Measurements from ENCODE around the gene MST1R.

Gene MST1R

DNA sequence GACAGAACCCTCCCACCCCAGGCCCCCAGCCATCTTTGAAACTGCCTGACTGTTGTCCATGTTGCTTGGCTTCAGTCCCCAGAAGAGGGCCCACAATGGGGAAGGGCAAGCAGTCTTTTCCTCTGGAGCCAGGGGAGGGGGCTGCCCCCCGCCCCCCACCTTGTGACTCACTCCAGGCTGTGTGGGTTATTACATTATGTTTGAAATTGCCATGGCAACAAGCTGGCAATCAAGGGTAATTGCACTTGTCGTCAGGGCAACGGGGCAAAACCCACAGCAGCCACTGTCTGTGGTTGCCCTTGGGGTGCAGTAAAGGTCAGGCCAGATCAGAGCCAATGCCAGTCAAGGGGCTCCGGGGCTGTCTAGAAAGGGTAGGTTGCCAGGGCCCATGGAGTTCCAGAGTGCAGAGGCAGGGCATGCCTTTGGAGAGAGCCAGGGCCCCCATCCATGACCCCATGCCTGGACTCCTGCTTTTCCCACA is 30.8 kb downstream of the MST1R start:
- no peak for DNase-seq

DNA sequence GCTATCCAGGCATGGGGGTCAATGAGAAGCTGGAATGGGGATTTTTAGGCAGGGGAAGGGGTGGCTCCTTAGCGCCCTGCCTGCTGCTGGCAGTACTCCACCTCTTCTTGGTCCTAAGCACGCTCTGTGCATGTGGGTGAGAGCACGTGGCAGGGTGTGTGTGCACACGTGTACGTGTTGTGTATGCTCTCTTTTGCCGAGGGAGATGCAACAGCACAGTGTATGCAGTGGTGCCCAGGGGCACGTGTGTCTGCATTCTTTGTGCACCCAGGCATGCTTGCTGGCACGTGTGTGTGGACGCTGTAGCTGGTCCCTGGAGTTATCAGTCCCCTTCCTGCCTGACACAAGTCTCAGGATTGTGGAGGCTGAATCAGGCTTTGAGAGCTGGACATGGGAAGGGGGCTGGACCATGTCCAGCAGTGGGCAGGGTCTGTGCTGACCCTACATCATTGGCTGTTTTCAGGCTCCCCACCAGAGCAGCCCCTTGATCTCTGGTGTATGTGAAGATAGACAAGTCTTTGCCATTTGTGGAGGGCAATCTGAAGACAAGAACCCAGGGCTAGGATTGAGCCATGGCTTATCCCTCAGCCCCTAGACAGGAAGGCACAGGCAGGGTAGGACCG is 32.0 kb downstream of the MST1R start:
- no peak for DNase-seq

DNA sequence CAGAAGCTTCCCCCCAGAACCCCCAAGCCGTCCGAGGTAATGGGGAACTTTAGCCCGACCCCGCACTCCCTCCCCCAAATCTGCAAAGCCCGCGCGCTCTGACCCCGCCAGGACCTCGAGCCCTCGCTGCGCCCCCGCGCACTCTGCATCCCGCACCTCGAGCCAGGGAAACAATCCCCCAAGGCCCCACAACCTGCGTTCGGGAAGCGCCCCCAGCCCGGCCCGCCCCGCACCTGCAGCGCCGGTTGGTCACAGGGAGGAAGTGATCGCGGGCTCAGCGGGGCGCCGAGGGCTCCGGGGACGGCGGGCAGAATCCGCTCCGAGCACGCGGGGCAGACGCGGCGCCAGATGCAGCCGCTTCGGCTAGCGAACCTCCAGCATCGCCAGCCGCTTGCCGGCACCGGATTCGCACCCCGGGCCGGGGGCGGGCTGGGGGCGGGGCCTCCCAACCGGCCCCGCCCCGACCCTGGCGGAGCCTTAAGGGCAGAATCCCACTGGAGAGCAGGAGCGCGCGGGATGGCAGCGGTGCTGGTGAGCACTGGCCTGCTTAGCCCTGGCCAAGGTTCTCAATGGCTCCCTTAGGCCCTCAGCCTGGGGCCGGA is 34.0 kb downstream of the MST1R start, which contains the start of gene CAMKV:
Gene CAMKV (minus strand): TSS at position 382 of the 602 bp plus-strand sequence. CDS start 7,518 bp downstream, outside the sequence.
- peak; percentile 70 for DNase-seq

DNA sequence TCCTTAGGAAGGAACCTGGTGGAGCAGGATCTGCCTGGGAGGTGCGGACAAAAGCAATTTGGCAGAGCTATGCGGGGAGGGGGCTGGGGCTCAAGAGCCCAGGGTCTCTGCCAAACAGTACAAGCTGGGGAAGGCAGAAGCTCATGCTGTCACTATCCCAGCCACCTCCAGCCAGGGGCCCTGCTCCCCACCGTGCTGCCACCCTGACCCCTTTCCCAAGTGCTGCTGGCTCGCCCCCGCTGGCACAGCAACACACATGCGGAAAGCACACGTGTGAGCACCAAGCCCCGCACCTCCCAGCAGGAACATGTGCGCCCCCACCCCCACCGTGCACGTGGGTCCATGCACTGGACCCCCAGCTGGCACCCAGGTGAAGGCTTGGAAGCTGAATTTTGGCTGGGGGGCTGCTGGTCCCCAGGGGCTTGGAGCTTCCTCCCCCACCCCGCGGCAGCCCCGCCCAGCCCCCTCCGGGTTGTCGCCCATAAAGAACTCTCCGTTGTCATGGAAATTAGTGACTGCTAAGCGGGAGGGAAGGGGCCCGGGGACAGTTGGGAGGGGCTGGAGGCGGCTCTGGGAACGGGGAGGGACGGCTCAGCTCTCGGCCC is 34.7 kb downstream of the MST1R start:
- no peak for DNase-seq

GRCh38 chr3:49867871-49868321 is 35.8 kb downstream of the MST1R start:
- no peak for DNase-seq

- no peak for DNase-seq
Observed at GRCh38 chr3:49867400-49867799, 36.3 kb downstream of the MST1R start.

GRCh38 chr3:49865198-49865784 is 38.4 kb downstream of the MST1R start:
- DNase-seq: no peak

- no peak for DNase-seq
Observed at GRCh38 chr3:49864505-49864904, 39.2 kb downstream of the MST1R start.

GRCh38 chr3:49859576-49860305 is 43.9 kb downstream of the MST1R start:
- no peak for DNase-seq

GRCh38 chr3:49856181-49857005 is 47.3 kb downstream of the MST1R start, which contains the start of gene TRAIP:
TSS of gene TRAIP (minus strand) at chr3:49856564. CDS start at chr3:49856453, 111 bp downstream.
- peak; percentile 97 for DNase-seq

GRCh38 chr3:49855662-49856061 is 48.0 kb downstream of the MST1R start:
- no peak for DNase-seq

- no peak for DNase-seq
Observed at GRCh38 chr3:49845694-49846093, 58.0 kb downstream of the MST1R start.

DNA sequence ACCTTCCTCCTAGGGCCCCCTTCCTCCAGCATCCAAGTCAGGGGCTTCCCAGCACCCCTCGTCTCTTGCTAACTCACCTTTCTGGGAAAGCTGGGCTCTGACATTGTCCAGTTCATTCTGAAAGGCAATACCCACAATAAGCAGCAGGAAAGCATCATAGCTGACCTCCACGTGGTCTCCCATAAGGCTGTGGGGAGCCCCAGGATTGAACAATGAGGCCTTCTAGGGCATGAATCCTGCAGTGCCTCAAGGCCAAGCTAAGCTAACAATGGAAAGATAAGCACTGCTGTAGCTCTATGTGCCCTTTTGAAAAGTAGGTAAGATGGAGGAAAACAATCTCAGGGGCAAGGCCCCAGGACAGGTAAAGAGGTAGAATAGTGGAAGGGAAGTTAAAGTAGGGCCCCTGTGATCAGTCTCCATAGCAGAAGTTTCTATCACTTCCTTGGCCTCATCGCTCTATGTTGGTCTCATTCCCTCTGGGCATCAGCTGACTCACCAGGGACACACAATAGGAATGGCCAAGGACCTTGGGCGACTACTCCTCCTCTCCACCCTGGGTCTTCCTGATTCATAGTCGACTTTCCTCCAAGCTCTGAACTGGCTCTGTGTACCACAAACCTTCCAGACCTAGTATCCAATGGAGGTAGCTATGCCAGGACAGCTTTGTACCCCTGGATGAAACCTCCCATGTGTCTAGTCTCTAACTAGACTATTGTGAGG is 59.0 kb downstream of the MST1R start:
- no peak for DNase-seq

- DNase-seq: no peak
Observed at GRCh38 chr3:49842843-49843517, 60.7 kb downstream of the MST1R start.

DNA sequence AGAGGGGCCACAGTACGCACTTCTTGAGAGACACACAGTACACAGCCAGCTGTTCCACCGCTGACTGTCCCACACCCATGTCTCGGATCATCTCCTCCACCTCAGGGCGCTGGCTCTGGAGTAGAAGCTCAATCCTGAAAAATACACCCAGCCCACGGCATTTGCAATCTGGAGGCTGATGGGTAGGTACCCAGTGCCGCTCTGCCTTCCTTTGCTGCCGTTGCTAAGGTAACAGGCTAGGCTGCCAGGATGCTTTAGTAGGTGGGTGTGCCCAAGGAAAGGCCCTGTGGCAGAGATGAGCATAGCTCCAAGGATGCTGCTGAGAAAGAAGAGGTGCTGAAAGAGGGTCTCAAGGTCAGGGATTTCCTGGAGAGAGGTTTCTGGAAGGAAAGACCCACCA is 61.9 kb downstream of the MST1R start:
- no peak for DNase-seq

DNA sequence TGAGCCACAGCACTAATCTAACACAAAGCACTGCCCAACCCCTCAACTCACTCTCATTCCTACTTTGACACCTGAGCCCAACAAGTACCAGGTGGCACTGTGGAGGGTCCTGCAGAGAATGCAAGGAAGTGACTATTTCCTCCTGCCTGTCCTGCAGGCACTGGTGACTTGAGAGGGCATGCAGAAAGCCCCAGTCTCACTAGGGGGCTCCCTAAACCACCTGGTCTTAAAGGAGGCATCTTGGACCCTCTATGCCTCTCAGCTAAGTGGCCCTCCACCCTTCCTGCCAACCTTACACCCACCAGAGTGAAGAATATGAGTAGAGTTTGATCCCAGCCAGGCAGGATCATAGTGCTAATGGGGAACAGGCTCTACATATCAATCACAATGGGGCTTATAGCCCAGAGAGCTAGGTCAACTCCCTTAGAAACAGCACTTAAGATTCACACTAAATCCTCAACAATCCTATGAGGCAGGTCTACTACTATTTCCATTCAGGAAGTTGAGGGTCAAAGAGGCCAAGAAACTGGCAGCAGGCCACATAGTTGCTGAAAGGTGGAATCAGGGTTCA is 62.5 kb downstream of the MST1R start:
- no peak for DNase-seq

GRCh38 chr3:49840388-49840787 is 63.3 kb downstream of the MST1R start:
- DNase-seq: no peak

DNA sequence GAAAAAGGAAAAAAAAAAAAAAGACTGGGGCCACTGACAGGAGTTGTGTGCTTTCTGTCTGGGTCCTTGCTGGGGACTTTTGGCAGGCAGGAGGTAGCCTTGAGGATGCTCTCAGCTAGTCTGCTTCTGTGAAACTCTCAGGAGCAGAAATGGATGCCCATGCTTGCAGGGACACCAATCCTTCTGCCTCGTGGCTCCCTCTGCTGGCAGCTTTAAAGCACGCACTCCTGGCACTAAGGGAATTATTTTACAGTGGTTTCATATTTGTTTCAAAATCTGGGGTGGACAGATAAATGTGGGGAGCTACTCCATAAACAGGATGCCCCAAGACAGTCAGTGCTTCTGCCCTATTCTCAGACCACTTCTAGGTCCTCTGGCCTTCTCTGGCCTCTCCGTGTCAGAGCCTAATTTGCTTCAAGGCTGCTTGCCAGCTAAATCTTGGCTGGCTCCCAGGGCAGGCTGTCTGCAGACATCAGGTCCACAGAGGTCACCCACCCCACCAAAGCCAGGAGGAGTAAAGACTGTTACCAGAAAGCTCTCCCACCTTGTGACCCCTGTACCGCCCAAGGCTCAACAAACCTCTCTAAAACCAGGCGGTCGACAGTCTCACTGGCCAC is 64.4 kb downstream of the MST1R start:
- DNase-seq: peak; percentile 85
